Measurements from ENCODE around the gene ANO4.
"Not testable (repeated sequence)": the region's sequence is repeated elsewhere in the genome, so short reads cannot be mapped to it uniquely, and the experiment has no call there.

The ANO4 gene

GRCh38 chr12:101019667-101020066 lies 225.1 kb downstream of the ANO4 start:
- FAIRE-seq, result no peak
- DNase-seq (ENCODE audit: extremely low spot score, insufficient read length, low read depth), result no peak

DNA sequence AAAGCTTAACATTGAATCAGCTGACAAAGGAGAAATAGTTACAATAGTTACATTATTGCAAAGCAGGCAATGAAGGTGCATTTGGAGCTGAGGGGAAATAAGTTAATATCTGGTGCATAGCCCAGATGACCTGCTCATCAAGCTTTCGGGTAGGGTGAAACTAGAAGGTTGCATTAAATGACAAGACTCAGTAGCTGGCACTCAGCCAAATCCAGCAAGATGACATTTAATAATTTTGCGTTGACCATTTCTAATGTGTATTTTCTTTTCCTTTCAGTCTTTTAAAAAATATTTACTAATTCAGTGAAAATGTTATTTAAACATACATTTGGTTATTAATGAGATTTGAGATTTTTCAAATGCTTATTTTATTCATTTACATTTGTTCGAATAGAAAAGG lies 226.9 kb downstream of the ANO4 start:
- DNase-seq (ENCODE audit: extremely low spot score, insufficient read length, low read depth) (no peak), FAIRE-seq (no peak)

DNA sequence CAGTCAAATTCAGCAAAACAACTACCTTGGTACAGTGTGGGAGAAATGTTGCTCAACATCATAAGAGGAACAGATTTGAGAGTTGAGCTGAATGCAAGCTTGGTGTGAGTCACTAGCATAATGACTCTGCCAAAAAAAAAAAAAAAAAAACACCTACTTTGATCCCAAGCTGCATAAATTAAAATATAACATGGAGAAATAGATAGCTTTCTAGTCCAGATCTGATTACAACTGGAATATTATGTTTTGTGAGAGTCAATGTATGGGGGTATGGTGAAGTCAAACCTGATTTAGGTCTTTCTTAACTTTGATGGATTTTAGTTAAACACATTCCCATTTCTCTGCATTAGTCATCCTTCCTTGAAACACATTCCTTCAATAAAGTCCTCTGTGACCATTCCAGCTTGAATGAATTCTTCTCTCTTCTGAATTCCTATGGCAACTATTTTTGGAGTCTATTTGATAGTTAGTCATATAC lies 227.4 kb downstream of the ANO4 start:
- no peak for DNase-seq (ENCODE audit: extremely low spot score, insufficient read length, low read depth)
- FAIRE-seq, result no peak

GRCh38 chr12:101027200-101027599 lies 232.6 kb downstream of the ANO4 start:
- no peak for DNase-seq (ENCODE audit: extremely low spot score, insufficient read length, low read depth)
- no peak for FAIRE-seq

DNA sequence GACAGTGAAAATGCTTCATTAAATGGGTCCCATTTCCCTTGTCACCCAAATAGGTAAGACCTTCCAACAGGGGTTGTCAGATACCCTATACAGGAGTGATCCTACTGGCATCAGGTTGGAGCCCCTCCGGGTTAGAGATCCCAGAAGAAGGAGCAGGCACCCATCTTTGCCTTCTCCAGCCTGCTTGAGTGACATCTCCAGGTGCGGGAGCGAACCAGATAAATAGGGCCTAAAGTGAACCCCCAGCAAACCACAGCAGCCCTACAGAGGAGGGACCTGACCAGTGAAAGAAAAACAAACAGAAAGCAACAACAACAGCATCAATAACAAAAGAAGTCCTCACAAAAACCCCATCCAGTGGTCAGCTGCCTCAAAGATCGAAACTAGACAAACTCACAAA lies 233.2 kb downstream of the ANO4 start:
- FAIRE-seq (no peak), DNase-seq (ENCODE audit: extremely low spot score, insufficient read length, low read depth) (no peak)

GRCh38 chr12:101038289-101038871 lies 243.8 kb downstream of the ANO4 start:
- DNase-seq (ENCODE audit: extremely low spot score, insufficient read length, low read depth) (no peak), FAIRE-seq (no peak)

- FAIRE-seq (no peak), DNase-seq (ENCODE audit: extremely low spot score, insufficient read length, low read depth) (no peak)
Observed at GRCh38 chr12:101039848-101040531, 245.4 kb downstream of the ANO4 start.

- FAIRE-seq, result no peak
Observed at GRCh38 chr12:101040936-101041335, 246.4 kb downstream of the ANO4 start.

DNA sequence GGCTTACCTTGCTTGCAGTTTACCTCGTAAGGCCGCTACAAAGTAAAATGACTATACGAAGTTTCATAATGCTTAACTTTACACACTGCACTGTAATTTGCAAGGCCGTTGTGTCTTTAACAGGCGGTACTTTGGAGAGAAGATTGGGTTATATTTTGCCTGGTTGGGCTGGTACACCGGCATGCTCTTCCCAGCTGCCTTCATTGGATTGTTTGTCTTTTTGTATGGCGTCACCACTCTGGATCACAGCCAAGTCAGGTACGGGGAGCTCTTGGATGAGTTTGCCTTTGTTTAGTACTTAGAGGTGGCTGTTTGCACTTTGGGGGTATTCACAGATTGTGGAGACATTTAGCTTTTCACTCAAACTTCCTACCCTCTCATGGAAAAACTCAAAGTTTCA lies 247.6 kb downstream of the ANO4 start:
- FAIRE-seq (no peak), DNase-seq (ENCODE audit: extremely low spot score, insufficient read length, low read depth) (no peak)

More at GRCh38 chr12:101040936-101041335, 246.4 kb downstream of the ANO4 start:
- no peak for DNase-seq (ENCODE audit: extremely low spot score, insufficient read length, low read depth)

DNA sequence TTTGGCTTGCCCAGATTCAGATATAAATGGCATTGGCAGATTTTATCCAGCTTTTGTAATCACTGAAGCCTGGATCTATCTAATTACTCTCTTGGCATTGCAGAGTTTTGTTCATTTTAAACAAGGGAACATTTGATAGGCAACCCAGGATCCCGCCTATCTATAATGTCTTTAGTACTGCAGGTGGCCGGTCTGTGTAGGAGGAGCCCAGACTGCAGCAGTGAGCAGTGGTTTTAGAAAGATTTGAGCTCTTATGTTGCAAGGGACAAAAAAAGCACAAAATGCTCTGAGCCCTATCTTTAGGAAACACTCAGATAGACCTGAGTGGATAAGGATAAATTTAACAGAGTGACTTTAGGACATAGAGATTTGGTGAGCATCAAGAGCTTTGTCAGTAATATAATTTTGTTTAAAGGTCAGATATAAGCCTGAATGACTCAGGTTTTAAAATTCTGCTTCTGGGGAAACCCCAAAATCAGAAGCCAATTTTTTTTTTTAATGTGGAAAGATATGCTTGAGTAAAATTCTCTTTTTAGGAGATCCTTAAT lies 250.0 kb downstream of the ANO4 start:
- DNase-seq (ENCODE audit: extremely low spot score, insufficient read length, low read depth), result no peak
- no peak for FAIRE-seq

GRCh38 chr12:101045486-101046464 lies 251.2 kb downstream of the ANO4 start:
- no peak for DNase-seq (ENCODE audit: extremely low spot score, insufficient read length, low read depth)
- no peak for FAIRE-seq

GRCh38 chr12:101047652-101048051 lies 253.1 kb downstream of the ANO4 start:
- FAIRE-seq (no peak), DNase-seq (ENCODE audit: extremely low spot score, insufficient read length, low read depth) (no peak)

- DNase-seq (ENCODE audit: extremely low spot score, insufficient read length, low read depth) (no peak), FAIRE-seq (no peak)
Observed at GRCh38 chr12:101050631-101051030, 256.1 kb downstream of the ANO4 start.

GRCh38 chr12:101051151-101051550 lies 256.6 kb downstream of the ANO4 start:
- FAIRE-seq (no peak), DNase-seq (ENCODE audit: extremely low spot score, insufficient read length, low read depth) (no peak)

GRCh38 chr12:101051901-101052550 lies 257.4 kb downstream of the ANO4 start:
- DNase-seq (ENCODE audit: extremely low spot score, insufficient read length, low read depth) (no peak), FAIRE-seq (no peak)

- DNase-seq (ENCODE audit: extremely low spot score, insufficient read length, low read depth), result no peak
- no peak for FAIRE-seq
Observed at GRCh38 chr12:101053203-101053602, 258.6 kb downstream of the ANO4 start.

GRCh38 chr12:101055940-101056339 lies 261.4 kb downstream of the ANO4 start:
- FAIRE-seq, result no peak

DNA sequence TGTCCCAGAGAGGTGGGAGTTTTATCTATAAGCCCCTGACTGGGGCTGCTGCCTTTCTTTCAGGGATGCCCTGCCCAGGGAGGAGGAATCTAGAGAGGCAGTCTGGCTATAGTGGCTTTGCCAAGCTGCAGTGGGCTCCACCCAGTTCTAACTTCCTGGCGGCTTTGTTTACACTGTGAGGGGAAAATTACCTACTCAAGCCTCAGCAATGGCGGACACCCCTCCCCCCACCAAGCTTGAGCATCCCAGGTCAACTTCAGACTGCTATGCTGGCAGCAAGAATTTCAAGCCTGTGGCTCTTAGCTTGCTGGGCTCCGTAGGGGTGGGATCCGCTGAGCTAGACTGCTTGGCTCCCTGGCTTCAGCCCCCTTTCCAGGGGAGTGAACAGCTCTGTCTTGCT lies 267.9 kb downstream of the ANO4 start:
- not testable (repeated sequence) for FAIRE-seq; DNase-seq (ENCODE audit: extremely low spot score, insufficient read length, low read depth)

More at GRCh38 chr12:101055940-101056339, 261.4 kb downstream of the ANO4 start:
- no peak for DNase-seq (ENCODE audit: extremely low spot score, insufficient read length, low read depth)

DNA sequence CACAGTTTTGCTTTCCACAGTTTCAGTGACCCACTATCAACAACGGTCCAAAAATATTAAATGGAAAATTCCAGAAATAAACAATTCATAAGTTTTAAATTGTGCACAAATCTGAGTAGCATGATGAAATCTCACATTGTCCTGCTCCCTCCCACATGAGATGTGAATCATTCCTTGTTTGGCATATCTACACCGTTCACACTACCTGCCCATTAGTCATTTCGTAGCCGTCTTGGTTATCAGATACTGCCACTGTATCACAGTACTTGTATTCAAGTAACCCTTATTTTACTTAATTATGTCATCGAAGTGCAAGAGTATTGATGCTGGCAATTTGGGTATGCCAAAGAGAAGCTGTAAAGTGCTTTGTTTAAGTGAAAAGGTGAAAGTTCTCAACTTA lies 270.1 kb downstream of the ANO4 start:
- DNase-seq (ENCODE audit: extremely low spot score, insufficient read length, low read depth) (no peak), FAIRE-seq (no peak)

DNA sequence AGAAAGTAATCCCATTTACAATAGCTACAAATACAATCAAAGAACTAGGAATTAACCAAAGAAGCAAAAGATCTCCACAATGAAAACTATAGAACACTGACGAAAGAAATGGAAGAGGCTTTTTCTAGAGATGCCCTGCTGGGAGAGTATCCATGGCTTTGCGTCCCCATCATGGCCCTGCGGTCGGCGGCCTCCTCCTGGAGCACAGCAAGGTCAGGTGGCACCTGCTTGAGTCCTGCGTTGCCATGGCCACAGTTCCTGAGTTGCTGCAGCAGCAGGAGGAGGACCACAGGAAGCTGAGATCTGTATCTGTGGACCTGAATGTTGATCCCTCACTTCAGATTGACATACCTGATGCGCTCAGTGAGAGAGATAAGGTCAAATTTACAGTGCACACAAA lies 271.9 kb downstream of the ANO4 start:
- FAIRE-seq (no peak), DNase-seq (ENCODE audit: extremely low spot score, insufficient read length, low read depth) (no peak)

Measured in GM18507 (cell line).